Omental fat pad (tissue), 4 donors: Measurements from ENCODE around the gene UBR3. TPM values are rescaled to one million over a fixed set of nuclear protein-coding genes. Genes with fewer than 3 reads are reported as not detected.

Source experiments
- ATAC-seq: fragments of 150-250 bp; one replicate; pipeline ENCODE4 v1.9.1; 2016; ENCODE audit warnings: mild to moderate bottlenecking, moderate library complexity; ENCODE audit not compliant: low FRiP score
- DNase-seq: peaks from one replicate; pipeline ENCODE4 v3.0.0-alpha.2; 2019; ENCODE audit warnings: low spot score
- total RNA-seq, 4 donors: library from RNA; depleted of rRNA; stranded (reverse); fragments of >200 nt; gene quantifications; one replicate each; pipeline ENCODE4 v1.1.0, GENCODE V29; 2016
- TF ChIP-seq, protein P1 (sequence below), 3 donors: fragments of 450-650 bp; IDR thresholded peaks; one replicate each; pipeline ENCODE4 v1.5.1; 2016 to 2017; ENCODE audit warnings: antibody characterized with exemption in 3 of 3, mild to moderate bottlenecking in 3 of 3, moderate library complexity in 2 of 3

The UBR3 gene
- total RNA-seq, 4 donors from 2014 or later, result 59.2 to 90.3 (median 64.0) TPM

DNA sequence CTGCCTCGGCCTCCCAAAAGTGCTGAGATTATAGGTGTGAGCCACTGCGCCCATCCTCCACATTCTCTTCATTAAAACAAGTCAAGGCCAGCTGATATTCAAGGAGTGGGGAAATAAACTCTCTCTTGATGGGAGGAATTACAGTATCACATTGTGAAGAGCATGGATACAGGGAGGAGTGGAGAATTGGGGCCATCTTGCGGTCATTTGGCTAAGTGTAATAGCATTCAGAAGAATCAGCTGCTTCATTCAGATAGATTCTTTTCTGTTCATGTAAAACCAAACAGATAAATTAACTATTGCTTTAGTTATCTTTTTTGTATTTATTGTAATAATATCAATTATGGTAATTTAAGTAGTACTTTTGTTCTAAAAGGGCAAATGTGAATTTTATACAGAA is 156.3 kb downstream of the UBR3 start:
- TF ChIP-seq, protein P1, sequence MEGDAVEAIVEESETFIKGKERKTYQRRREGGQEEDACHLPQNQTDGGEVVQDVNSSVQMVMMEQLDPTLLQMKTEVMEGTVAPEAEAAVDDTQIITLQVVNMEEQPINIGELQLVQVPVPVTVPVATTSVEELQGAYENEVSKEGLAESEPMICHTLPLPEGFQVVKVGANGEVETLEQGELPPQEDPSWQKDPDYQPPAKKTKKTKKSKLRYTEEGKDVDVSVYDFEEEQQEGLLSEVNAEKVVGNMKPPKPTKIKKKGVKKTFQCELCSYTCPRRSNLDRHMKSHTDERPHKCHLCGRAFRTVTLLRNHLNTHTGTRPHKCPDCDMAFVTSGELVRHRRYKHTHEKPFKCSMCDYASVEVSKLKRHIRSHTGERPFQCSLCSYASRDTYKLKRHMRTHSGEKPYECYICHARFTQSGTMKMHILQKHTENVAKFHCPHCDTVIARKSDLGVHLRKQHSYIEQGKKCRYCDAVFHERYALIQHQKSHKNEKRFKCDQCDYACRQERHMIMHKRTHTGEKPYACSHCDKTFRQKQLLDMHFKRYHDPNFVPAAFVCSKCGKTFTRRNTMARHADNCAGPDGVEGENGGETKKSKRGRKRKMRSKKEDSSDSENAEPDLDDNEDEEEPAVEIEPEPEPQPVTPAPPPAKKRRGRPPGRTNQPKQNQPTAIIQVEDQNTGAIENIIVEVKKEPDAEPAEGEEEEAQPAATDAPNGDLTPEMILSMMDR (IDR thresholded peaks at IDR 0.05), result no peak
- no peak for ATAC-seq
- no peak for DNase-seq

- DNase-seq (no peak), ATAC-seq (no peak)
- TF ChIP-seq, protein P1 (IDR thresholded peaks at IDR 0.05), result no peak
Observed at GRCh38 chr2:169984145-169984544, 156.9 kb downstream of the UBR3 start.

GRCh38 chr2:169994752-169995151 is 167.5 kb downstream of the UBR3 start:
- ATAC-seq (no peak), DNase-seq (no peak)
- TF ChIP-seq, protein P1 (IDR thresholded peaks at IDR 0.05), result no peak

DNA sequence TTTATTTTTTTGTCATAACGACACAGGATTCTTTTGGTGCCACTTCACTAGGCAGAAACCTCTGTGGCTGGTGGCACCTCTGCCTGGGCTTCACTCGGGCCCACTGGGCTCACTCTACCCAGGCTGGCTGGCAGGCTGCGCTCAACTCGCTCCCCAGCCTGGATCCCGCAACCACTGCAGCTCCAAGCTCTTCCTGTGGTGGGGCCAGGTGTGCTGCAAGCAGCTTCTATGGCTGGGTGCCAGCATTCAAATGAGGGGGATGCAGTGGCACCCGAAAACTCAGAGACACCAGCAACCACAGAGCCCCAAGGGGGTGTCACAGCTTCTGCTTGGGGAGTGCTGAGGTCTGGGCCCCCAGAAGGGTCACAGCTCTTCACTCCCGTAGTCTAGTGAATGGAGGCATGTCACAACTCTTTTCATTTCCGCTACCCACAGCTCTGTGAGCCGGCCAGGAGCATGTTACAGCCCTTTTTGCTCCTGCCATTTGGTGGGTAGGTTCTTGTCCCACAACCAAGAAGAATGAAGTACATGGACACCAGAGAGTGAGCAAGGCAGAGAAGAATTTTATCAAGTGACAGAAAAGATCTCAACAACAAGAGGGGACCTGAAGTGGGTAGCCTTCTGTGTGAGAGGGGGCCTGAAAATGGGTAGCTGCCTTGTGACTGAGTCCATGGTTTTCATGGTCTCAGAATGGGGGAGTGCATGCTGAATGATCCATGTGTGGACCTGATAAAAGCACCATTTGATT is 170.1 kb downstream of the UBR3 start:
- no peak for ATAC-seq
- TF ChIP-seq, protein P1 (IDR thresholded peaks at IDR 0.05), result no peak

DNA sequence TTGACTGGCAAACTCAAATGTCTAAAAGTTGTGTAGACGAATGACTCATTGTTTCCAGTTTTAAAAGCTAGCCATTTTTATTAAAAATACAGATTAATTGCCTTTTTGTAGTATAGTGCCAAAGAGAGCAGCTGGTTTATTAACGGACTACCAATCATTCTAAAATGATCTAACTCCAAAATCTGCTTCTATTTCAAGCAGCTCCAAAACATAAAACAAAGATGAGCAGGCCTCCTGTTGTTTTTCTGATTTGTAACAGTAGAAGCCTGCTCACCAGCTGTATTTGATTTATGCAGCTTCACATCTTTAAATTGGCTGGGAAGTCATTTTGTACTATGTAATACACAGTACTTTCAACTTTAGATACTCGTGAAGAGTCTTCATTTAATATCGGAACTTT is 171.8 kb downstream of the UBR3 start:
- DNase-seq (no peak), ATAC-seq (no peak)
- TF ChIP-seq, protein P1 (IDR thresholded peaks at IDR 0.05), result no peak

More for the DNA sequence above, 170.1 kb downstream of the UBR3 start:
- DNase-seq, result no peak

DNA sequence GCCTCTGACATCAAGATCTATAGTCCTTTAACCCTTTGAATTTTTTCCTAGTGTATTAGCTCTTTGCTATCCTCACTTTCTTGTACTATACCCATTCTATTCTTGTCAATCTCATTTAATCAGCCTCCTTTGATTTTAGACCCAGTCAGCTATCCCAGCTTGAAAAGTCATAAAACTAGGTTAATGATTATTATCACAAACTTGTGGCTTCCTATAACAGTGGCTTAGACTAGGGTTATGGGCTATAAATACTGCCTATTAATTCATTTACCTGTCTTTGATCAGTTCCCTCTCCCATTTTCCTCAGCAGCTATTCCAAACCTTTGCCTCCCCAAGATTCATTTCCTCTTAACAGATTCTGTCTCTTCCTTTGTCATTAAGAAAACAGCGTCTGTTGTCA is 174.8 kb downstream of the UBR3 start:
- DNase-seq (no peak), ATAC-seq (no peak)
- TF ChIP-seq, protein P1 (IDR thresholded peaks at IDR 0.05), result no peak

GRCh38 chr2:170005702-170006101 is 178.4 kb downstream of the UBR3 start:
- no peak for ATAC-seq
- no peak for DNase-seq
- TF ChIP-seq, protein P1 (IDR thresholded peaks at IDR 0.05), result no peak
